CD14-positive monocyte (primary cell): ENCODE data around the gene PRELP. TPM values are rescaled to one million over a fixed set of nuclear protein-coding genes. Genes with fewer than 3 reads are reported as not detected.

ENCODE experiments used
- DNase-seq, 3 donors: peaks; one replicate each; pipeline ENCODE4 v3.0.0-alpha.2; 2011 to 2022
- H2AFZ ChIP-seq: 2 replicates; pipeline ENCODE4 v1.6.0; 2012; ENCODE audit warnings: mild to moderate bottlenecking, low read depth, low read length, inconsistent platforms; ENCODE audit not compliant: insufficient read depth, poor library complexity, severe bottlenecking
- H3K27ac ChIP-seq, 2 donors: 1 replicate in 1 of 2; 2 replicates in 1 of 2; pipeline ENCODE4 v1.5.1; 2012 to 2013; ENCODE audit warnings: low read length in 2 of 2, control low read depth in 1 of 2, inconsistent platforms in 1 of 2, low read depth in 1 of 2, mild to moderate bottlenecking in 1 of 2
- H3K27me3 ChIP-seq, 2 donors: one replicate each; pipeline versions ENCODE4 v1.6.0 to v1.6.1; 2011 to 2013; ENCODE audit warnings: low read length in 2 of 2; ENCODE audit not compliant: control insufficient read depth in 2 of 2, insufficient read depth in 2 of 2
- H3K36me3 ChIP-seq, 2 donors: replicated peaks in 1 of 2; 1 replicate in 1 of 2; 2 replicates in 1 of 2; pipeline versions ENCODE4 v1.5.1 to v1.6.1; 2012 to 2013; ENCODE audit warnings: low read length in 2 of 2, control low read depth in 1 of 2, inconsistent platforms in 1 of 2, mild to moderate bottlenecking in 1 of 2; ENCODE audit not compliant: insufficient read depth in 2 of 2, control insufficient read depth in 1 of 2
- H3K4me1 ChIP-seq, 2 donors: 1 replicate in 1 of 2; 2 replicates in 1 of 2; pipeline versions ENCODE4 v1.5.1 to v1.6.1; 2012 to 2013; ENCODE audit warnings: low read length in 2 of 2, control low read depth in 1 of 2, inconsistent platforms in 1 of 2, mild to moderate bottlenecking in 1 of 2, moderate library complexity in 1 of 2; ENCODE audit not compliant: insufficient read depth in 2 of 2, control insufficient read depth in 1 of 2
- H3K4me2 ChIP-seq: replicated peaks from 2 replicates; pipeline ENCODE3; 2012; ENCODE audit warnings: low read length, moderate library complexity, mild to moderate bottlenecking; ENCODE audit not compliant: poor library complexity, severe bottlenecking; ENCODE audit errors: extremely low read depth
- H3K4me3 ChIP-seq, 3 experiments: fragments of 200-600 bp in 1 of 3; sonication (generic) in 1 of 3; replicated peaks in 1 of 3; 1 replicate in 2 of 3; 2 replicates in 1 of 3; pipeline ENCODE4 v1.5.1; 2011 to 2013; ENCODE audit warnings: low read length in 3 of 3, mild to moderate bottlenecking in 3 of 3, control low read depth in 2 of 3, low read depth in 2 of 3, inconsistent platforms in 1 of 3, moderate library complexity in 1 of 3
- H3K79me2 ChIP-seq: 2 replicates; pipeline ENCODE4 v1.6.0; 2012; ENCODE audit warnings: mild to moderate bottlenecking, control low read depth, inconsistent platforms, low read length, moderate library complexity; ENCODE audit not compliant: insufficient read depth
- H3K9ac ChIP-seq: 2 replicates; pipeline ENCODE4 v1.6.0; 2017; ENCODE audit warnings: low read length, mild to moderate bottlenecking; ENCODE audit not compliant: insufficient read depth, poor library complexity, severe bottlenecking
- H3K9me3 ChIP-seq, 2 donors: replicated peaks in 1 of 2; 1 replicate in 1 of 2; 2 replicates in 1 of 2; pipeline versions ENCODE4 v1.5.1 to v1.6.1; 2012 to 2013; ENCODE audit warnings: low read length in 2 of 2, control low read depth in 1 of 2; ENCODE audit not compliant: control insufficient read depth in 1 of 2, insufficient read depth in 1 of 2
- H4K20me1 ChIP-seq: 2 replicates; pipeline ENCODE4 v1.6.0; 2012; ENCODE audit warnings: mild to moderate bottlenecking, low read length, control low read depth, moderate library complexity; ENCODE audit not compliant: insufficient read depth
- H3K27ac Mint-ChIP-seq, 7 donors: one replicate each; pipeline ENCODE4 v1.8.0; 2020; ENCODE audit warnings: mild to moderate bottlenecking in 7 of 7, mixed read lengths in 7 of 7, moderate library complexity in 6 of 7, inconsistent platforms in 2 of 7
- H3K27me3 Mint-ChIP-seq, 3 donors: one replicate each; pipeline ENCODE4 v1.8.0; 2021 to 2022; ENCODE audit warnings: low read depth in 3 of 3, mild to moderate bottlenecking in 3 of 3, mixed read lengths in 3 of 3, moderate library complexity in 3 of 3, inconsistent platforms in 1 of 3
- H3K36me3 Mint-ChIP-seq, 2 donors: one replicate each; pipeline ENCODE4 v1.8.0; 2020; ENCODE audit warnings: mixed read lengths in 2 of 2, inconsistent platforms in 1 of 2, mild to moderate bottlenecking in 1 of 2
- H3K4me1 Mint-ChIP-seq: one replicate; pipeline ENCODE4 v1.8.0; 2020; ENCODE audit warnings: mild to moderate bottlenecking, mixed read lengths
- H3K4me3 Mint-ChIP-seq, 2 donors: one replicate each; pipeline ENCODE4 v1.8.0; 2020; ENCODE audit warnings: mild to moderate bottlenecking in 2 of 2, mixed read lengths in 2 of 2, moderate library complexity in 1 of 2
- H3K9me3 Mint-ChIP-seq, 7 donors: one replicate each; pipeline ENCODE4 v1.8.0; 2020 to 2022; ENCODE audit warnings: mixed read lengths in 7 of 7, mild to moderate bottlenecking in 6 of 7, moderate library complexity in 6 of 7, inconsistent platforms in 2 of 7
- CTCF ChIP-seq: fragments of 200-600 bp; IDR thresholded peaks from one replicate; pipeline ENCODE4 v1.8.0; 2022; ENCODE audit warnings: antibody characterized with exemption, mild to moderate bottlenecking
- WGBS: methylation state at CpG from one replicate; pipeline ENCODE4 v1.1.5; 2013; ENCODE audit warnings: missing lambda C conversion rate; ENCODE audit not compliant: insufficient coverage; 5-methylcytosine and 5-hydroxymethylcytosine counted together
- intact Hi-C, 2 donors: fragments of 100-400 bp; cut with micrococcal nuclease; formaldehyde crosslinking; loops; one replicate each; pipeline versions ENCODE4 v1.15.0 to v1.15.1; 2023
- polyA plus RNA-seq, 3 donors: library from polyadenylated mRNA; depleted of rRNA in 1 of 3; unstranded in 2 of 3; stranded (reverse) in 1 of 3; fragments of 300-500 nt in 2 of 3; fragments of >200 nt in 1 of 3; fragmentation: Illumina TruSeq in 2 of 3; gene quantifications; 1 replicate in 2 of 3; 2 replicates in 1 of 3; pipeline ENCODE4 v1.2.3, GENCODE V29; 2012 to 2021

PRELP gene
- polyA plus RNA-seq, 3 donors = not detected

- Histone ChIP-seq H3K36me3 (no peaks in the 10 kb centered on the region), H4K20me1 (no peaks in the 10 kb centered on the region), H3K27me3 (no peaks in the 10 kb centered on the region), H3K9ac (no peak overlapping the region), H3K4me2 (no peak overlapping the region), H3K79me2 (no peaks in the 10 kb centered on the region), H3K4me3 (no peak overlapping the region), H3K9me3 (no peaks in the 10 kb centered on the region), H2AFZ (no peak overlapping the region), H3K4me1 (peaks cover 18 to 19% of the 10 kb centered on the region in 2 donors), H3K27ac (no peak overlapping the region)
- H3K27me3 Mint-ChIP-seq = peaks cover 4 to 13% (median 6%) of the 10 kb centered on the region in 3 donors
- H3K4me3 Mint-ChIP-seq = no peak overlapping the region
- no peaks in the 10 kb centered on the region for H3K9me3 Mint-ChIP-seq
- TF ChIP-seq CTCF = no peak
- 92% methylated on average over 10 of the region's 10 CpGs for WGBS
- H3K4me1 Mint-ChIP-seq = peaks cover 22% of the 10 kb centered on the region
- intact Hi-C loops = loop anchor here in 1 of 2 donors (10.0 kb wide), 1 partner anchor 266 kb away; no protein-coding TSS in a partner anchor
- H3K36me3 Mint-ChIP-seq = no peaks in the 10 kb centered on the region
- no peak for DNase-seq
- peak overlapping the region in 3 of 7 donors; percentile 43 to 86 (median 70) for H3K27ac Mint-ChIP-seq
Measured at GRCh38 chr1:203508463-203509073, 33.0 kb downstream of the PRELP start.

- Histone ChIP-seq H3K4me2 (no peak overlapping the region), H4K20me1 (no peaks in the 10 kb centered on the region), H3K79me2 (no peaks in the 10 kb centered on the region), H3K36me3 (no peaks in the 10 kb centered on the region), H3K27me3 (no peaks in the 10 kb centered on the region), H3K9ac (no peak overlapping the region), H3K9me3 (no peaks in the 10 kb centered on the region), H3K27ac (no peak overlapping the region), H2AFZ (no peak overlapping the region), H3K4me1 (peaks cover 20 to 21% of the 10 kb centered on the region in 2 donors), H3K4me3 (no peak overlapping the region)
- no peak for DNase-seq
- no peak for TF ChIP-seq CTCF
- intact Hi-C loops = loop anchor here in 1 of 2 donors (10.0 kb wide), 1 partner anchor 266 kb away; no protein-coding TSS in a partner anchor
- Mint-ChIP-seq H3K4me3 (no peak overlapping the region), H3K36me3 (no peaks in the 10 kb centered on the region), H3K9me3 (no peaks in the 10 kb centered on the region), H3K4me1 (peaks cover 28% of the 10 kb centered on the region), H3K27ac (peak overlapping the region in 2 of 7 donors; percentile 70 to 86), H3K27me3 (peaks cover 4 to 14% (median 5%) of the 10 kb centered on the region in 3 donors)
- WGBS = no CpG with 5 or more reads among the region's 1 CpG
Measured at GRCh38 chr1:203509135-203509534, 33.5 kb downstream of the PRELP start.
